H9 (cell line): ENCODE measurements around the gene PRKCA. TPM values are rescaled to one million over a fixed set of nuclear protein-coding genes. Genes with fewer than 3 reads are reported as not detected.

Experiments used
- DNase-seq: peaks from one replicate; pipeline ENCODE4 v3.0.0-alpha.2; 2017
- H2AFZ ChIP-seq: one replicate; pipeline ENCODE4 v1.6.1; 2013; ENCODE audit warnings: mild to moderate bottlenecking, low read length, control low read depth, moderate library complexity
- H2AK5ac ChIP-seq: 2 replicates; pipeline ENCODE4 v1.6.1; 2013; ENCODE audit warnings: low read length, control low read depth, mixed read lengths; ENCODE audit not compliant: insufficient read length
- H2BK120ac ChIP-seq: one replicate; pipeline ENCODE4 v1.6.1; 2013; ENCODE audit warnings: low read depth, mild to moderate bottlenecking, low read length, control low read depth, inconsistent platforms; ENCODE audit not compliant: poor library complexity, severe bottlenecking
- H2BK12ac ChIP-seq: 2 replicates; pipeline ENCODE4 v1.6.1; 2013; ENCODE audit warnings: low read length, control low read depth, mixed read lengths, low read depth; ENCODE audit not compliant: insufficient read length
- H2BK15ac ChIP-seq: 2 replicates; pipeline ENCODE4 v1.6.1; 2013; ENCODE audit warnings: low read depth, low read length, control low read depth
- H2BK20ac ChIP-seq: one replicate; pipeline ENCODE4 v1.6.1; 2013; ENCODE audit warnings: low read depth, mild to moderate bottlenecking, low read length, control low read depth, inconsistent platforms; ENCODE audit not compliant: poor library complexity, severe bottlenecking
- H2BK5ac ChIP-seq: 2 replicates; pipeline ENCODE4 v1.6.1; 2013; ENCODE audit warnings: low read length, control low read depth, mixed read lengths; ENCODE audit not compliant: insufficient read length
- H3K14ac ChIP-seq: 2 replicates; pipeline ENCODE4 v1.6.1; 2013; ENCODE audit warnings: low read length, control low read depth; ENCODE audit not compliant: insufficient read depth
- H3K18ac ChIP-seq: 2 replicates; pipeline ENCODE4 v1.6.1; 2013; ENCODE audit warnings: low read depth, mild to moderate bottlenecking, mixed read lengths, low read length, control low read depth; ENCODE audit not compliant: insufficient read length
- H3K23ac ChIP-seq: 2 replicates; pipeline ENCODE4 v1.6.1; 2013; ENCODE audit warnings: low read length, control low read depth, mixed read lengths, low read depth; ENCODE audit not compliant: insufficient read length
- H3K23me2 ChIP-seq: 2 replicates; pipeline ENCODE4 v1.6.1; 2013; ENCODE audit warnings: low read depth, mild to moderate bottlenecking, mixed read lengths, low read length, control low read depth; ENCODE audit not compliant: insufficient read length, poor library complexity, severe bottlenecking
- H3K27ac ChIP-seq: 2 replicates; pipeline ENCODE4 v1.5.1; 2013; ENCODE audit warnings: low read length, control low read depth, mixed read lengths, low read depth; ENCODE audit not compliant: insufficient read length
- H3K27me3 ChIP-seq: 2 replicates; pipeline ENCODE4 v1.6.1; 2013; ENCODE audit warnings: low read length, control low read depth, inconsistent platforms; ENCODE audit not compliant: insufficient read depth
- H3K4ac ChIP-seq: 2 replicates; pipeline ENCODE4 v1.6.1; 2013; ENCODE audit warnings: low read depth, mild to moderate bottlenecking, control low read depth, inconsistent platforms, low read length, moderate library complexity
- H3K4me1 ChIP-seq: 2 replicates; pipeline ENCODE4 v1.6.1; 2013; ENCODE audit warnings: low read length, control low read depth, inconsistent platforms; ENCODE audit not compliant: insufficient read depth
- H3K4me2 ChIP-seq: 2 replicates; pipeline ENCODE4 v1.6.1; 2013; ENCODE audit warnings: low read length, control low read depth, mixed read lengths; ENCODE audit not compliant: insufficient read length, insufficient read depth
- H3K56ac ChIP-seq: 2 replicates; pipeline ENCODE4 v1.6.1; 2013; ENCODE audit warnings: low read depth, mild to moderate bottlenecking, mixed read lengths, low read length, control low read depth; ENCODE audit not compliant: insufficient read length
- H3K79me1 ChIP-seq: 2 replicates; pipeline ENCODE4 v1.6.1; 2013; ENCODE audit warnings: low read depth, mild to moderate bottlenecking, moderate library complexity, low read length, control low read depth, inconsistent platforms; ENCODE audit not compliant: insufficient read depth, poor library complexity, severe bottlenecking
- H3K79me2 ChIP-seq: 2 replicates; pipeline ENCODE4 v1.6.1; 2013; ENCODE audit warnings: low read length, control low read depth, inconsistent platforms; ENCODE audit not compliant: insufficient read depth
- H3K9ac ChIP-seq: 2 replicates; pipeline ENCODE4 v1.6.1; 2013; ENCODE audit warnings: low read length, control low read depth, mixed read lengths; ENCODE audit not compliant: insufficient read length; ENCODE audit errors: extremely low read depth
- H3K9me3 ChIP-seq: one replicate; pipeline ENCODE4 v1.6.1; 2013; ENCODE audit warnings: low read depth, low read length, inconsistent platforms; ENCODE audit not compliant: control insufficient read depth
- H3T11ph ChIP-seq: one replicate; pipeline ENCODE4 v1.6.1; 2013; ENCODE audit warnings: mild to moderate bottlenecking, low read length, control low read depth, inconsistent platforms
- H4K20me1 ChIP-seq: one replicate; pipeline ENCODE4 v1.6.1; 2013; ENCODE audit not compliant: control insufficient read depth, insufficient read length, insufficient read depth
- H4K5ac ChIP-seq: 2 replicates; pipeline ENCODE4 v1.6.1; 2013; ENCODE audit warnings: low read depth, mild to moderate bottlenecking, mixed read lengths, low read length, control low read depth; ENCODE audit not compliant: insufficient read length
- H4K8ac ChIP-seq: replicated peaks from 2 replicates; pipeline ENCODE4 v1.6.1; 2013; ENCODE audit warnings: low read length, control low read depth, mixed read lengths, low read depth; ENCODE audit not compliant: insufficient read length
- H4K91ac ChIP-seq: 2 replicates; pipeline ENCODE4 v1.6.1; 2013; ENCODE audit warnings: low read depth, mild to moderate bottlenecking, moderate library complexity, mixed read lengths, low read length, control low read depth; ENCODE audit not compliant: insufficient read length
- H3K27ac Mint-ChIP-seq, 3 experiments: 2 replicates in 2 of 3; 3 replicates in 1 of 3; pipeline ENCODE4 v1.8.0; 2020 to 2021; ENCODE audit warnings: mixed read lengths in 3 of 3, mild to moderate bottlenecking in 1 of 3, moderate library complexity in 1 of 3
- H3K27me3 Mint-ChIP-seq: 2 replicates; pipeline ENCODE4 v1.8.0; 2021; ENCODE audit warnings: low read depth, mild to moderate bottlenecking, moderate library complexity, mixed read lengths
- H3K36me3 Mint-ChIP-seq, 3 experiments: 2 replicates in 2 of 3; 3 replicates in 1 of 3; pipeline ENCODE4 v1.8.0; 2020 to 2021; ENCODE audit warnings: low read depth in 3 of 3, mixed read lengths in 3 of 3; ENCODE audit not compliant: insufficient read depth in 1 of 3
- H3K4me1 Mint-ChIP-seq, 2 experiments: 2 replicates each; pipeline ENCODE4 v1.8.0; 2020; ENCODE audit warnings: mixed read lengths in 2 of 2
- H3K4me3 Mint-ChIP-seq, 2 experiments: 2 replicates in 1 of 2; 3 replicates in 1 of 2; pipeline ENCODE4 v1.8.0; 2020 to 2021; ENCODE audit warnings: mild to moderate bottlenecking in 2 of 2, mixed read lengths in 2 of 2, moderate library complexity in 1 of 2
- H3K9me3 Mint-ChIP-seq, 2 experiments: 2 replicates in 1 of 2; 3 replicates in 1 of 2; pipeline ENCODE4 v1.8.0; 2020; ENCODE audit warnings: mild to moderate bottlenecking in 2 of 2, mixed read lengths in 2 of 2, moderate library complexity in 1 of 2
- WGBS: extraction: QIAGEN DNeasy Blood & Tissue Kit; methylation state at CpG from one replicate; pipeline ENCODE4 v1.1.7; 2013; ENCODE audit warnings: missing lambda C conversion rate, low lambda C conversion rate, mixed read lengths; ENCODE audit not compliant: insufficient read length; ENCODE audit errors: extremely low coverage; 5-methylcytosine and 5-hydroxymethylcytosine counted together
- total RNA-seq: library from RNA; stranded (reverse); gene quantifications from 2 replicates; pipeline ENCODE4 v1.2.1, GENCODE V29; 2021
- TF ChIP-seq, protein P1 (sequence below): fragments of 200-600 bp; sonication (generic); conservative IDR thresholded peaks from 3 replicates; pipeline ENCODE4 v1.8.0; 2021; ENCODE audit warnings: antibody characterized with exemption, mild to moderate bottlenecking

The PRKCA gene
- total RNA-seq, 1 experiment from 2014 or later, result 10.5 TPM

DNA sequence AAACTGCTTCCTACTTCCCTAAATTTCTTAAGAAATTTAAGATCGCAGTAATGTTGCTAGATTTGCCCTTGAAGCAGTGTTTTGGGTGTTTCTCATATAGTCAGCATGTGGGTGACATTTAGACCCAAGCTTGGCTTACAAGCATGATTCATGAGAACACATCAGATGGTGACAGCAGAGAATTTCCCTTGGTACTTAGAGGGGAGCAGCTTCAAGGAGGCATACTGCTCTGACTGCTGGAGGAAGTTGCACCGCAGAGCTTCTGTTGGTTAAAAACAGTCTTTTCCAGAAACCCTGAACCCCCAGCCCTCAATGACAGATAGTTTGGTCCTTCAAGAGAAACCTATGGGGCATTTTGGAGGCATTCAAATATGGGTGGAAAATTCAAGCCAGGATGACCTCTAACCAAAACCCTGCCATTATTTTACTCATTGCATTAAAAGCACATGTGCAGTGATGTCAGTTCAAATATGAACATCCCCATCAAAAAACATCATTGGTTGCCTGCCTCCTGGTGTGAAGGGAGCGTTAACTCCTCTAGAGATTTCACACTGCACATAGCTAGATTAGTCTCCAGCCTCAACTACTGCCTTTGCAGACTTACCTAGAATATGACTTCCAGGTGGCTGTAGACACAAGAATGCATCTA lies 331.0 kb downstream of the PRKCA start:
- TF ChIP-seq, protein P1, sequence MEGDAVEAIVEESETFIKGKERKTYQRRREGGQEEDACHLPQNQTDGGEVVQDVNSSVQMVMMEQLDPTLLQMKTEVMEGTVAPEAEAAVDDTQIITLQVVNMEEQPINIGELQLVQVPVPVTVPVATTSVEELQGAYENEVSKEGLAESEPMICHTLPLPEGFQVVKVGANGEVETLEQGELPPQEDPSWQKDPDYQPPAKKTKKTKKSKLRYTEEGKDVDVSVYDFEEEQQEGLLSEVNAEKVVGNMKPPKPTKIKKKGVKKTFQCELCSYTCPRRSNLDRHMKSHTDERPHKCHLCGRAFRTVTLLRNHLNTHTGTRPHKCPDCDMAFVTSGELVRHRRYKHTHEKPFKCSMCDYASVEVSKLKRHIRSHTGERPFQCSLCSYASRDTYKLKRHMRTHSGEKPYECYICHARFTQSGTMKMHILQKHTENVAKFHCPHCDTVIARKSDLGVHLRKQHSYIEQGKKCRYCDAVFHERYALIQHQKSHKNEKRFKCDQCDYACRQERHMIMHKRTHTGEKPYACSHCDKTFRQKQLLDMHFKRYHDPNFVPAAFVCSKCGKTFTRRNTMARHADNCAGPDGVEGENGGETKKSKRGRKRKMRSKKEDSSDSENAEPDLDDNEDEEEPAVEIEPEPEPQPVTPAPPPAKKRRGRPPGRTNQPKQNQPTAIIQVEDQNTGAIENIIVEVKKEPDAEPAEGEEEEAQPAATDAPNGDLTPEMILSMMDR, result no peak
- Histone ChIP-seq H3T11ph (no peak overlapping the region), H3K79me1 (no peaks in the 10 kb centered on the region), H3K79me2 (no peaks in the 10 kb centered on the region), H3K56ac (no peak overlapping the region), H3K9me3 (no peaks in the 10 kb centered on the region), H4K8ac (no peak overlapping the region), H2BK12ac (no peak overlapping the region), H2BK5ac (no peak overlapping the region), H3K4me1 (no peaks in the 10 kb centered on the region), H3K23ac (no peak overlapping the region), H2BK20ac (no peak overlapping the region), H4K91ac (no peak overlapping the region), H2BK15ac (no peak overlapping the region), H3K23me2 (no peaks in the 10 kb centered on the region), H4K5ac (no peak overlapping the region), H2AK5ac (no peak overlapping the region), H3K27me3 (no peaks in the 10 kb centered on the region), H2AFZ (no peak overlapping the region), H3K27ac (no peak overlapping the region), H3K9ac (no peak overlapping the region), H2BK120ac (no peak overlapping the region), H4K20me1 (no peaks in the 10 kb centered on the region), H3K18ac (no peak overlapping the region), H3K14ac (no peak overlapping the region; the same call in 1 of the 2 replicates), H3K4ac (no peak overlapping the region), H3K4me2 (no peak overlapping the region)
- DNase-seq, result no peak
- no peaks in the 10 kb centered on the region for H3K27me3 Mint-ChIP-seq
- no peak overlapping the region for H3K4me3 Mint-ChIP-seq
- H3K36me3 Mint-ChIP-seq, result no peaks in the 10 kb centered on the region
- no peaks in the 10 kb centered on the region for H3K9me3 Mint-ChIP-seq
- no peak overlapping the region for H3K27ac Mint-ChIP-seq
- WGBS, result no CpG with 5 or more reads among the region's 3 CpGs
- no peaks in the 10 kb centered on the region for H3K4me1 Mint-ChIP-seq
